Naive thymus-derived CD4-positive, alpha-beta T cell (primary cell): ENCODE results near the gene CSRP1. TPM values are rescaled to one million over a fixed set of nuclear protein-coding genes. Genes with fewer than 3 reads are reported as not detected.

Experiments used
- ATAC-seq: fragments of 150-1000 bp; cut with Tn5 transposase; 2 replicates; pipeline ENCODE4 v1.10.0; 2021; ENCODE audit warnings: mild to moderate bottlenecking, moderate library complexity
- CTCF ChIA-PET: fragments of 350-600 bp; sonication (Branson Sonifier 250); formaldehyde crosslinking; loops from one replicate; lab custom pipeline; 2021; ENCODE audit warnings: antibody characterized with exemption; lab: Charles Lee
- POLR2A ChIA-PET: fragments of 350-600 bp; sonication (Branson Sonifier 250); formaldehyde crosslinking; loops from one replicate; lab custom pipeline; 2021; ENCODE audit warnings: antibody characterized with exemption, inconsistent platforms; lab: Charles Lee
- DNase-seq, 9 donors: peaks; one replicate each; pipeline versions ENCODE4 v3.0.0 to v3.0.0-alpha.2; 2020 to 2022; ENCODE audit warnings: mixed read lengths in 1 of 9
- H3K27ac ChIP-seq: one replicate; pipeline ENCODE4 v1.7.0; 2013; ENCODE audit warnings: mild to moderate bottlenecking, low read depth, low read length, moderate library complexity
- H3K27me3 ChIP-seq, 2 donors: one replicate each; pipeline ENCODE4 v1.7.0; 2013; ENCODE audit warnings: low read length in 2 of 2, mild to moderate bottlenecking in 2 of 2, moderate library complexity in 2 of 2; ENCODE audit not compliant: control insufficient read depth in 2 of 2, insufficient read depth in 2 of 2
- H3K36me3 ChIP-seq, 3 experiments: 1 replicate in 2 of 3; 2 replicates in 1 of 3; pipeline ENCODE4 v1.7.0; 2013; ENCODE audit warnings: low read length in 3 of 3, mild to moderate bottlenecking in 3 of 3, moderate library complexity in 1 of 3; ENCODE audit not compliant: insufficient read depth in 3 of 3, control insufficient read depth in 2 of 3
- H3K4me1 ChIP-seq, 2 donors: one replicate each; pipeline ENCODE4 v1.7.0; 2013; ENCODE audit warnings: low read length in 2 of 2, mild to moderate bottlenecking in 2 of 2, moderate library complexity in 1 of 2; ENCODE audit not compliant: control insufficient read depth in 2 of 2, insufficient read depth in 2 of 2
- H3K4me3 ChIP-seq: 2 replicates; pipeline ENCODE4 v1.7.0; 2013; ENCODE audit warnings: mild to moderate bottlenecking, low read length
- H3K9me3 ChIP-seq, 3 experiments: 1 replicate in 2 of 3; 2 replicates in 1 of 3; pipeline ENCODE4 v1.7.0; 2013; ENCODE audit warnings: low read length in 3 of 3; ENCODE audit not compliant: control insufficient read depth in 2 of 3
- H3K27ac Mint-ChIP-seq, 9 donors: one replicate each; pipeline ENCODE4 v1.8.0; 2020 to 2022; ENCODE audit warnings: mixed read lengths in 9 of 9, mild to moderate bottlenecking in 8 of 9, moderate library complexity in 5 of 9, inconsistent platforms in 2 of 9
- H3K27me3 Mint-ChIP-seq, 5 donors: one replicate each; pipeline ENCODE4 v1.8.0; 2021 to 2022; ENCODE audit warnings: mixed read lengths in 5 of 5, mild to moderate bottlenecking in 1 of 5
- H3K36me3 Mint-ChIP-seq, 5 donors: one replicate each; pipeline ENCODE4 v1.8.0; 2020 to 2022; ENCODE audit warnings: mixed read lengths in 5 of 5, mild to moderate bottlenecking in 3 of 5, inconsistent platforms in 1 of 5
- H3K4me1 Mint-ChIP-seq, 7 donors: one replicate each; pipeline ENCODE4 v1.8.0; 2020 to 2022; ENCODE audit warnings: mixed read lengths in 7 of 7, mild to moderate bottlenecking in 3 of 7, inconsistent platforms in 1 of 7
- H3K4me3 Mint-ChIP-seq, 10 donors: one replicate each; pipeline ENCODE4 v1.8.0; 2020 to 2022; ENCODE audit warnings: mild to moderate bottlenecking in 10 of 10, mixed read lengths in 10 of 10, moderate library complexity in 6 of 10, inconsistent platforms in 2 of 10
- H3K9me3 Mint-ChIP-seq, 11 donors: one replicate each; pipeline ENCODE4 v1.8.0; 2020 to 2022; ENCODE audit warnings: mixed read lengths in 11 of 11, mild to moderate bottlenecking in 4 of 11, inconsistent platforms in 1 of 11, moderate library complexity in 1 of 11
- intact Hi-C, 2 donors: fragments of 100-400 bp; cut with micrococcal nuclease; formaldehyde crosslinking; loops; one replicate each; pipeline ENCODE4 v1.15.1; 2023
- polyA plus RNA-seq, 2 donors: library from polyadenylated mRNA; unstranded; fragments of 300-500 nt; fragmentation: Illumina TruSeq; gene quantifications; one replicate each; pipeline ENCODE4 v1.2.3, GENCODE V29; 2021
- total RNA-seq, 6 experiments: library from RNA in 5 of 6; stranded (reverse) in 5 of 6; gene quantifications; 1 replicate in 5 of 6; 2 replicates in 1 of 6; pipeline ENCODE4 v1.2.3 and lab custom pipeline; 2021 to 2026

Gene CSRP1
- total and polyA plus RNA-seq, 7 experiments from 2014 or later, result 24.2 to 83.1 (median 43.6) TPM

GRCh38 chr1:201450721-201451291 lies 56.1 kb downstream of the CSRP1 start:
- ATAC-seq, result no peak
- H3K36me3 Mint-ChIP-seq, result peaks cover 0 to 3% (median 0%) of the 10 kb centered on the region in 5 donors
- POLR2A ChIA-PET, result no interaction called here
- CTCF ChIA-PET, result interaction anchor here (0.6 kb wide), 1 partner anchor 31 kb away, joined by 3 read pairs; no protein-coding TSS in a partner anchor
- H3K9me3 Mint-ChIP-seq, result peaks cover 0 to 2% (median 0%) of the 10 kb centered on the region in 11 donors
- peak overlapping the region in 1 of 10 donors; percentile 15 for H3K4me3 Mint-ChIP-seq
- H3K4me1 Mint-ChIP-seq, result peaks cover 0 to 47% (median 4%) of the 10 kb centered on the region in 7 donors
- no peak overlapping the region for H3K27ac Mint-ChIP-seq
- H3K4me1 ChIP-seq, result peaks cover 0 to 4% of the 10 kb centered on the region in 2 donors
- H3K27me3 ChIP-seq, result no peaks in the 10 kb centered on the region
- intact Hi-C loops, result no loop called here
- peaks cover 5 to 25% (median 16%) of the 10 kb centered on the region in 5 donors for H3K27me3 Mint-ChIP-seq
- no peak overlapping the region for H3K4me3 ChIP-seq
- H3K27ac ChIP-seq, result no peak overlapping the region
- no peaks in the 10 kb centered on the region for H3K9me3 ChIP-seq
- DNase-seq, result peak in 1 of 9 donors; percentile 48
- no peaks in the 10 kb centered on the region for H3K36me3 ChIP-seq

- Mint-ChIP-seq H3K4me1 (peaks cover 0 to 42% (median 4%) of the 10 kb centered on the region in 7 donors), H3K36me3 (peaks cover 0 to 3% (median 0%) of the 10 kb centered on the region in 5 donors), H3K27me3 (peaks cover 5 to 25% (median 17%) of the 10 kb centered on the region in 5 donors), H3K27ac (no peak overlapping the region), H3K4me3 (no peak overlapping the region), H3K9me3 (peaks cover 0 to 2% (median 0%) of the 10 kb centered on the region in 11 donors)
- DNase-seq (no peak), ATAC-seq (no peak)
- CTCF ChIA-PET, result interaction anchor here (1.1 to 2.1 kb wide), 3 partner anchors 13 to 64 kb away, joined by 3 to 11 read pairs (median 3); no protein-coding TSS in a partner anchor
- no peak overlapping the region for H3K4me3 ChIP-seq
- intact Hi-C loops, result loop anchor here (1.0 kb wide), 4 partner anchors 20 to 64 kb away; partner anchors contain the start of gene PHLDA3 (in 1 of the 2)
- no peak overlapping the region for H3K27ac ChIP-seq
- H3K36me3 ChIP-seq, result no peaks in the 10 kb centered on the region
- H3K4me1 ChIP-seq, result peaks cover 0 to 4% of the 10 kb centered on the region in 2 donors
- POLR2A ChIA-PET, result no interaction called here
- H3K9me3 ChIP-seq, result no peaks in the 10 kb centered on the region
- no peaks in the 10 kb centered on the region for H3K27me3 ChIP-seq
These were observed 57.9 kb downstream of the CSRP1 start for GRCh38 chr1:201448990-201449389.

GRCh38 chr1:201447903-201448871 lies 58.7 kb downstream of the CSRP1 start:
- no peak overlapping the region for H3K4me3 ChIP-seq
- Mint-ChIP-seq H3K4me1 (peaks cover 0 to 35% (median 4%) of the 10 kb centered on the region in 7 donors), H3K27me3 (peaks cover 7 to 27% (median 17%) of the 10 kb centered on the region in 5 donors), H3K27ac (peak overlapping the region in 1 of 9 donors; percentile 34), H3K4me3 (no peak overlapping the region), H3K36me3 (peaks cover 0 to 2% (median 0%) of the 10 kb centered on the region in 5 donors), H3K9me3 (peaks cover 0 to 5% (median 0%) of the 10 kb centered on the region in 11 donors)
- ATAC-seq, result peak; percentile 90
- no peak overlapping the region for H3K27ac ChIP-seq
- POLR2A ChIA-PET, result no interaction called here
- CTCF ChIA-PET, result interaction anchor here (0.7 to 3.0 kb wide), 4 partner anchors 9 to 68 kb away, joined by 3 to 11 read pairs (median 6); no protein-coding TSS in a partner anchor
- H3K27me3 ChIP-seq, result no peaks in the 10 kb centered on the region
- no peaks in the 10 kb centered on the region for H3K9me3 ChIP-seq
- DNase-seq, result peak in 7 of 9 donors; percentile 21 to 62 (median 36)
- intact Hi-C loops, result loop anchor here (1.0 kb wide), 4 partner anchors 21 to 65 kb away; partner anchors contain the start of gene PHLDA3 (in 1 of the 2)
- no peaks in the 10 kb centered on the region for H3K36me3 ChIP-seq
- H3K4me1 ChIP-seq, result peaks cover 0 to 4% of the 10 kb centered on the region in 2 donors

- peaks cover 0 to 8% (median 0%) of the 10 kb centered on the region in 11 donors for H3K9me3 Mint-ChIP-seq
- no peaks in the 10 kb centered on the region for H3K36me3 ChIP-seq
- intact Hi-C loops, result no loop called here
- no peaks in the 10 kb centered on the region for H3K27me3 ChIP-seq
- ChIA-PET CTCF (interaction anchor here (1.2 kb wide), 1 partner anchor 10 kb away, joined by 4 read pairs; no protein-coding TSS in a partner anchor), POLR2A (no interaction called here)
- H3K9me3 ChIP-seq, result no peaks in the 10 kb centered on the region
- DNase-seq (no peak), ATAC-seq (no peak)
- no peak overlapping the region for H3K27ac ChIP-seq
- no peak overlapping the region for H3K4me3 ChIP-seq
- no peak overlapping the region for H3K27ac Mint-ChIP-seq
- peaks cover 0 to 16% (median 4%) of the 10 kb centered on the region in 7 donors for H3K4me1 Mint-ChIP-seq
- H3K27me3 Mint-ChIP-seq, result peaks cover 6 to 43% (median 14%) of the 10 kb centered on the region in 5 donors
- H3K4me3 Mint-ChIP-seq, result no peak overlapping the region
- H3K4me1 ChIP-seq, result peaks cover 0 to 4% of the 10 kb centered on the region in 2 donors
- peaks cover 0 to 4% (median 0%) of the 10 kb centered on the region in 5 donors for H3K36me3 Mint-ChIP-seq
These were observed 61.6 kb downstream of the CSRP1 start for GRCh38 chr1:201445310-201445709.

GRCh38 chr1:201444792-201445191 lies 62.1 kb downstream of the CSRP1 start:
- ChIA-PET CTCF (interaction anchor here (1.2 kb wide), 1 partner anchor 9 kb away, joined by 4 read pairs; no protein-coding TSS in a partner anchor), POLR2A (no interaction called here)
- Mint-ChIP-seq H3K36me3 (peaks cover 0 to 4% (median 0%) of the 10 kb centered on the region in 5 donors), H3K27me3 (peaks cover under 1 to 43% (median 10%) of the 10 kb centered on the region in 5 donors), H3K4me3 (no peak overlapping the region), H3K27ac (no peak overlapping the region), H3K9me3 (peaks cover 0 to 8% (median 0%) of the 10 kb centered on the region in 11 donors), H3K4me1 (peaks cover 0 to 14% (median 4%) of the 10 kb centered on the region in 7 donors)
- Histone ChIP-seq H3K36me3 (no peaks in the 10 kb centered on the region), H3K4me1 (peaks cover 0 to 4% of the 10 kb centered on the region in 2 donors), H3K27me3 (no peaks in the 10 kb centered on the region), H3K27ac (no peak overlapping the region), H3K9me3 (no peaks in the 10 kb centered on the region), H3K4me3 (no peak overlapping the region)
- intact Hi-C loops, result no loop called here
- DNase-seq (no peak), ATAC-seq (no peak)

GRCh38 chr1:201443747-201444146 lies 63.2 kb downstream of the CSRP1 start:
- ATAC-seq (no peak), DNase-seq (no peak)
- ChIA-PET CTCF (no interaction called here), POLR2A (no interaction called here)
- H3K4me1 ChIP-seq, result peaks cover 0 to 4% of the 10 kb centered on the region in 2 donors
- peaks cover 0 to 9% (median 0%) of the 10 kb centered on the region in 11 donors for H3K9me3 Mint-ChIP-seq
- H3K36me3 Mint-ChIP-seq, result peaks cover 0 to 4% (median 0%) of the 10 kb centered on the region in 5 donors
- H3K4me3 Mint-ChIP-seq, result no peak overlapping the region
- no peak overlapping the region for H3K4me3 ChIP-seq
- peaks cover 0 to 46% (median 7%) of the 10 kb centered on the region in 5 donors for H3K27me3 Mint-ChIP-seq
- H3K27me3 ChIP-seq, result no peaks in the 10 kb centered on the region
- no peak overlapping the region for H3K27ac ChIP-seq
- intact Hi-C loops, result no loop called here
- peaks cover 0 to 14% (median 4%) of the 10 kb centered on the region in 7 donors for H3K4me1 Mint-ChIP-seq
- H3K9me3 ChIP-seq, result no peaks in the 10 kb centered on the region
- H3K36me3 ChIP-seq, result no peaks in the 10 kb centered on the region
- no peak overlapping the region for H3K27ac Mint-ChIP-seq
